NT2/D1 (cell line): ENCODE measurements around the gene ELMOD3.

Experiments used
- DNase-seq: peaks from one replicate; pipeline ENCODE4 v3.0.0-alpha.2; 2011; ENCODE audit warnings: low read depth, low spot score
- H3K27me3 ChIP-seq: 2 replicates; pipeline ENCODE4 v1.6.0; 2011; ENCODE audit warnings: mild to moderate bottlenecking; ENCODE audit not compliant: insufficient read length, insufficient read depth
- H3K36me3 ChIP-seq: 2 replicates; pipeline ENCODE4 v1.6.1; 2011; ENCODE audit warnings: mild to moderate bottlenecking, low read length, mixed read lengths; ENCODE audit not compliant: insufficient read depth, insufficient read length
- H3K4me1 ChIP-seq: 2 replicates; pipeline ENCODE4 v1.5.1; 2011; ENCODE audit not compliant: insufficient read depth, insufficient read length
- H3K4me3 ChIP-seq: 2 replicates; pipeline ENCODE4 v1.5.1; 2011; ENCODE audit warnings: low read depth; ENCODE audit not compliant: insufficient read length
- H3K9ac ChIP-seq: 2 replicates; pipeline ENCODE4 v1.6.0; 2011; ENCODE audit warnings: low read depth; ENCODE audit not compliant: insufficient read length
- H3K9me3 ChIP-seq: 2 replicates; pipeline ENCODE4 v1.5.1; 2011; ENCODE audit warnings: mild to moderate bottlenecking, low read length; ENCODE audit not compliant: insufficient read depth
- SUZ12 ChIP-seq: IDR thresholded peaks from 2 replicates; pipeline ENCODE4 v1.6.1; 2011; ENCODE audit not compliant: insufficient read length, insufficient read depth; ENCODE audit errors: extremely low read depth
- YY1 ChIP-seq: IDR thresholded peaks from 2 replicates; pipeline ENCODE4 v1.6.1; 2011; ENCODE audit not compliant: insufficient read length, insufficient read depth
- ZNF274 ChIP-seq: IDR thresholded peaks from 2 replicates; pipeline ENCODE4 v1.6.1; 2011; ENCODE audit warnings: mild to moderate bottlenecking, low read depth, low read length

ELMOD3 gene

GRCh38 chr2:85354286-85355072, at the start of gene ELMOD3, which contains the start of gene RETSAT:
TSS of gene ELMOD3 (plus strand) at chr2:85354769. CDS start at chr2:85357199, 2,430 bp downstream.
TSS of gene RETSAT (minus strand) at chr2:85354528. CDS start at chr2:85354507, 21 bp downstream.
- peak within 1 kb of the TSS; percentile 97 for H3K9ac ChIP-seq
- TF ChIP-seq SUZ12 (no peak), ZNF274 (no peak), YY1 (no peak)
- no peaks in the 10 kb centered on the region for H3K9me3 ChIP-seq
- peaks cover 44% of the 10 kb centered on the region for H3K36me3 ChIP-seq
- no peaks in the 10 kb centered on the region for H3K27me3 ChIP-seq
- DNase-seq = peak; percentile 99
- H3K4me3 ChIP-seq = peak within 1 kb of the TSS; percentile 94
- H3K4me1 ChIP-seq = no peaks in the 10 kb centered on the region

GRCh38 chr2:85307527-85307897, 47.1 kb upstream of the ELMOD3 start:
- TF ChIP-seq ZNF274 (no peak), YY1 (no peak), SUZ12 (no peak)
- no peak for DNase-seq
- Histone ChIP-seq H3K4me1 (peaks cover 5% of the 10 kb centered on the region), H3K9ac (no peak overlapping the region), H3K9me3 (no peaks in the 10 kb centered on the region), H3K4me3 (no peak overlapping the region), H3K36me3 (peaks cover 53% of the 10 kb centered on the region), H3K27me3 (no peaks in the 10 kb centered on the region)

GRCh38 chr2:85308201-85308600, 46.4 kb upstream of the ELMOD3 start:
- TF ChIP-seq SUZ12 = no peak
- no peak for TF ChIP-seq ZNF274
- Histone ChIP-seq H3K4me3 (no peak overlapping the region), H3K9me3 (no peaks in the 10 kb centered on the region), H3K27me3 (no peaks in the 10 kb centered on the region), H3K4me1 (peaks cover 5% of the 10 kb centered on the region), H3K9ac (no peak overlapping the region), H3K36me3 (peaks cover 48% of the 10 kb centered on the region)
- DNase-seq = no peak

GRCh38 chr2:85308896-85309555, 45.5 kb upstream of the ELMOD3 start:
- Histone ChIP-seq H3K9ac (no peak overlapping the region), H3K36me3 (peaks cover 40% of the 10 kb centered on the region), H3K4me3 (no peak overlapping the region), H3K27me3 (no peaks in the 10 kb centered on the region), H3K4me1 (peaks cover 5% of the 10 kb centered on the region), H3K9me3 (no peaks in the 10 kb centered on the region)
- no peak for TF ChIP-seq ZNF274
- no peak for TF ChIP-seq YY1
- no peak for TF ChIP-seq SUZ12
- no peak for DNase-seq

GRCh38 chr2:85309699-85310321, 44.8 kb upstream of the ELMOD3 start:
- peaks cover 39% of the 10 kb centered on the region for H3K36me3 ChIP-seq
- DNase-seq = no peak
- peaks cover 5% of the 10 kb centered on the region for H3K4me1 ChIP-seq
- no peaks in the 10 kb centered on the region for H3K9me3 ChIP-seq
- H3K27me3 ChIP-seq = no peaks in the 10 kb centered on the region
- H3K9ac ChIP-seq = no peak overlapping the region
- no peak overlapping the region for H3K4me3 ChIP-seq
- TF ChIP-seq YY1 (no peak), SUZ12 (no peak), ZNF274 (no peak)

- Histone ChIP-seq H3K4me1 (peaks cover 5% of the 10 kb centered on the region), H3K9ac (no peak overlapping the region), H3K36me3 (peaks cover 37% of the 10 kb centered on the region), H3K27me3 (no peaks in the 10 kb centered on the region), H3K9me3 (no peaks in the 10 kb centered on the region), H3K4me3 (no peak overlapping the region)
- TF ChIP-seq YY1 = no peak
- DNase-seq = no peak
Measured at GRCh38 chr2:85310330-85310729, 44.2 kb upstream of the ELMOD3 start.

- no peaks in the 10 kb centered on the region for H3K27me3 ChIP-seq
- H3K9ac ChIP-seq = no peak overlapping the region
- no peak for TF ChIP-seq SUZ12
- TF ChIP-seq ZNF274 = no peak
- TF ChIP-seq YY1 = no peak
- peaks cover 29% of the 10 kb centered on the region for H3K36me3 ChIP-seq
- no peaks in the 10 kb centered on the region for H3K9me3 ChIP-seq
- H3K4me3 ChIP-seq = no peak overlapping the region
- DNase-seq = no peak
- H3K4me1 ChIP-seq = peaks cover 4% of the 10 kb centered on the region
Measured at GRCh38 chr2:85312404-85312803, 42.2 kb upstream of the ELMOD3 start.
